PC-3 (cell line): ENCODE data around the gene JADE3.

Source experiments
- EZH2 ChIP-seq: fragments of 300-600 bp; sonication (generic); IDR thresholded peaks from one replicate; pipeline ENCODE4 v1.6.1; 2017; ENCODE audit warnings: antibody characterized with exemption, mild to moderate bottlenecking, low read length; ENCODE audit not compliant: unreplicated experiment
- EZH2phosphoT487 ChIP-seq: fragments of 300-600 bp; sonication (generic); IDR thresholded peaks from 2 replicates; pipeline ENCODE4 v1.6.1; 2018; ENCODE audit warnings: mild to moderate bottlenecking, antibody characterized with exemption, low read length, borderline replicate concordance
- TF ChIP-seq, protein P1 (sequence below): fragments of 300-600 bp; sonication (generic); conservative IDR thresholded peaks from 2 replicates; pipeline ENCODE4 v1.5.1; 2017; ENCODE audit warnings: antibody characterized with exemption, low read depth, mild to moderate bottlenecking, low read length

DNA sequence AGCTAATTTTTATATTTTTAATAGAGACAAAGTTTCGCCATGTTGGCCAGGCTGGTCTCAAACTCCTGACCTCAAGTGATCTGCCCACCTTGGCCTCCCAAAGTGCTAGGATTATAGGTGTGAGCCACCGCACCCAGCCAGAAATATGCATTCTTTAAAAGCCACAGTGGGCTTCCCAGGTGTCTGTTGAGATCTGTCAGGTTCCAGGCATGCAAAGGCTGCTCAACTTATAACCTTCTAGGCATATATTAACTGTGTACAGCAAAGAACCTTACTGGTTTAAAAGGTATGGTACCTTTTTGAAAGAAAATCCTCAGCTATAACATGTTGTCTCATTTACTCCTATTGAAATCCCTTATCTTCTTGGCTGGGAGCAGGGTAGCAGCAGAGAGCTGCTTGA lies 42.5 kb downstream of the JADE3 start:
- TF ChIP-seq EZH2 (no peak), EZH2phosphoT487 (no peak)
- TF ChIP-seq, protein P1, sequence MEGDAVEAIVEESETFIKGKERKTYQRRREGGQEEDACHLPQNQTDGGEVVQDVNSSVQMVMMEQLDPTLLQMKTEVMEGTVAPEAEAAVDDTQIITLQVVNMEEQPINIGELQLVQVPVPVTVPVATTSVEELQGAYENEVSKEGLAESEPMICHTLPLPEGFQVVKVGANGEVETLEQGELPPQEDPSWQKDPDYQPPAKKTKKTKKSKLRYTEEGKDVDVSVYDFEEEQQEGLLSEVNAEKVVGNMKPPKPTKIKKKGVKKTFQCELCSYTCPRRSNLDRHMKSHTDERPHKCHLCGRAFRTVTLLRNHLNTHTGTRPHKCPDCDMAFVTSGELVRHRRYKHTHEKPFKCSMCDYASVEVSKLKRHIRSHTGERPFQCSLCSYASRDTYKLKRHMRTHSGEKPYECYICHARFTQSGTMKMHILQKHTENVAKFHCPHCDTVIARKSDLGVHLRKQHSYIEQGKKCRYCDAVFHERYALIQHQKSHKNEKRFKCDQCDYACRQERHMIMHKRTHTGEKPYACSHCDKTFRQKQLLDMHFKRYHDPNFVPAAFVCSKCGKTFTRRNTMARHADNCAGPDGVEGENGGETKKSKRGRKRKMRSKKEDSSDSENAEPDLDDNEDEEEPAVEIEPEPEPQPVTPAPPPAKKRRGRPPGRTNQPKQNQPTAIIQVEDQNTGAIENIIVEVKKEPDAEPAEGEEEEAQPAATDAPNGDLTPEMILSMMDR: no peak
